Nephron progenitor cell (in vitro differentiated cells): ENCODE data around the gene TIPARP.

Source experiments
- DNase-seq: peaks from one replicate; pipeline ENCODE4 v3.0.0; 2021
- H3K27ac Mint-ChIP-seq: 2 replicates; pipeline ENCODE4 v1.8.0; 2021; ENCODE audit warnings: mild to moderate bottlenecking, moderate library complexity, mixed read lengths
- H3K27me3 Mint-ChIP-seq: 2 replicates; pipeline ENCODE4 v1.8.0; 2021; ENCODE audit warnings: mild to moderate bottlenecking, low read depth, mixed read lengths; ENCODE audit not compliant: poor library complexity
- H3K36me3 Mint-ChIP-seq: 2 replicates; pipeline ENCODE4 v1.8.0; 2021; ENCODE audit warnings: low read depth, mixed read lengths
- H3K4me1 Mint-ChIP-seq: 2 replicates; pipeline ENCODE4 v1.8.0; 2021; ENCODE audit warnings: mixed read lengths
- H3K4me3 Mint-ChIP-seq: 2 replicates; pipeline ENCODE4 v1.8.0; 2021; ENCODE audit warnings: mild to moderate bottlenecking, moderate library complexity, mixed read lengths
- H3K9me3 Mint-ChIP-seq: 2 replicates; pipeline ENCODE4 v1.8.0; 2021; ENCODE audit warnings: mild to moderate bottlenecking, moderate library complexity, mixed read lengths
- CTCF ChIP-seq: fragments of 200-600 bp; sonication (generic); IDR thresholded peaks from 2 replicates; pipeline ENCODE4 v1.5.0; 2021; ENCODE audit warnings: antibody characterized with exemption

The TIPARP gene

GRCh38 chr3:156630773-156631093 lies 43.7 kb upstream of the TIPARP start:
- peaks cover 42% of the 10 kb centered on the region for H3K4me1 Mint-ChIP-seq
- DNase-seq: no peak
- H3K9me3 Mint-ChIP-seq: no peaks in the 10 kb centered on the region
- peak overlapping the region; percentile 87 for H3K27ac Mint-ChIP-seq
- H3K4me3 Mint-ChIP-seq: no peak overlapping the region
- TF ChIP-seq CTCF: no peak
- H3K36me3 Mint-ChIP-seq: no peaks in the 10 kb centered on the region
- H3K27me3 Mint-ChIP-seq: no peaks in the 10 kb centered on the region

- Mint-ChIP-seq H3K9me3 (no peaks in the 10 kb centered on the region), H3K36me3 (no peaks in the 10 kb centered on the region), H3K4me3 (no peak overlapping the region), H3K27me3 (no peaks in the 10 kb centered on the region), H3K4me1 (peaks cover 42% of the 10 kb centered on the region), H3K27ac (peak overlapping the region; percentile 87)
- no peak for DNase-seq
- no peak for TF ChIP-seq CTCF
These were observed 43.1 kb upstream of the TIPARP start for GRCh38 chr3:156631323-156631722.

- H3K36me3 Mint-ChIP-seq: no peaks in the 10 kb centered on the region
- H3K4me3 Mint-ChIP-seq: no peak overlapping the region
- H3K27ac Mint-ChIP-seq: no peak overlapping the region
- peaks cover 38% of the 10 kb centered on the region for H3K4me1 Mint-ChIP-seq
- no peak for DNase-seq
- H3K9me3 Mint-ChIP-seq: no peaks in the 10 kb centered on the region
- TF ChIP-seq CTCF: no peak
- no peaks in the 10 kb centered on the region for H3K27me3 Mint-ChIP-seq
These were observed 41.8 kb upstream of the TIPARP start for GRCh38 chr3:156632601-156633000.

DNA sequence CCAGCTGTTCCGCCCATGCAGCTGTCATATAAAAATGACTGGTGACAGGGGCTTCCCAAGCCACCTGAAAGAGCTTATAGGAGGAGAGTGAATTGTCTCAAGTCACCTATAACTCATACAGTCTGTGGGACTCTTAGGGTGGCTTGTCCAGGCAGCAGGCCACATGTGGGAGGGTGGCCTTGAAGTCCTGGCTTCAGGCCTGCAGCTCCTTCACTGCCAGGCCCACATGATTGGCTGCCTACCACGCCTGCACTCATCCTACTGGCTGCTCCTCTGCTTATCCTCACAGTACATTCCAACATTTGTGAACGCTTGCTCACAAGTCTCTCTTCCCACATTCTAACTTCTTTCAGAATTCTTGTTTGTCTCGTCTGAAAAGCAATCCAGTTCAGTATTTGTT lies 41.1 kb upstream of the TIPARP start:
- no peak for DNase-seq
- no peak overlapping the region for H3K4me3 Mint-ChIP-seq
- no peaks in the 10 kb centered on the region for H3K27me3 Mint-ChIP-seq
- no peak overlapping the region for H3K27ac Mint-ChIP-seq
- no peaks in the 10 kb centered on the region for H3K9me3 Mint-ChIP-seq
- TF ChIP-seq CTCF: no peak
- H3K4me1 Mint-ChIP-seq: peaks cover 30% of the 10 kb centered on the region
- H3K36me3 Mint-ChIP-seq: no peaks in the 10 kb centered on the region

DNA sequence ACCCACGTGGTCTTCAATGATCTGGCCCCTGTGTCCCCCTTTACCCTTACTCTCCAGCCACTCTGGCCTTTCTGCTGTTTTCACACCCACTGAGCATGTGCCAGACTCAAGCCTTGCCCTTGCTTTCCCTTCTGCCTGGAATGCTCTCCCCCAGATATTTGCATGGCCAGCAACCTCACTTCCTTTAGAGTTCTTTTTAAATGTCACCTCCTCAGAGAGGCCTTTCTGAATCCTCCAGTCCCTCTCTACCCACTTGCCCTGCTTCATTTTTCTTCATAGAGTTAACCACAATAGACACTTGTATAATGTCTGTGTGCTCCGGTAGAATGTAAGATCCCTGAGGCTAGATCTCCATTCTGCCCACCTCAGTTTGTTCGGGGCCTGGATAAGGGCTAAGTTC lies 39.4 kb upstream of the TIPARP start:
- Mint-ChIP-seq H3K4me3 (no peak overlapping the region), H3K9me3 (no peaks in the 10 kb centered on the region), H3K27me3 (no peaks in the 10 kb centered on the region), H3K27ac (no peak overlapping the region), H3K4me1 (peaks cover 18% of the 10 kb centered on the region), H3K36me3 (no peaks in the 10 kb centered on the region)
- TF ChIP-seq CTCF: no peak
- DNase-seq: no peak

DNA sequence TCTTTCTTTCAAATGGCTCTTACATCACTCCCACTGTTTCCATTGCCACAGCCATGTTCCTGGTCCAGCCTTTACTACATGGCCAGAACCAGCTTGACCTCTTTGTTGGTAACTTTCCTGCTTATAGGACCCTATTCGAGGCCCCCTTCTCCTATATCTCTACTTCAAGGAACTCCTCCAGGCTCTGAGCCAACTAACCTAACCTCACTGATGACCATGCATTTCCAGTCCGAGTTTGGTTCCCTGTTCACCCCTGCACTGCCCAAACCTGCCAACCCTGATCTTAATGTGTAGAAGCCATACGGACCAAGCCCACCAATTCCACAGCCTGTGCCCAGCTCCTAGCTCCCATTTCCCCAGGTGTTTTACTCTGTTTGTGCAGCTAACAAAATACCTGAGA lies 38.4 kb upstream of the TIPARP start:
- H3K4me1 Mint-ChIP-seq: peaks cover 9% of the 10 kb centered on the region
- no peaks in the 10 kb centered on the region for H3K27me3 Mint-ChIP-seq
- H3K9me3 Mint-ChIP-seq: no peaks in the 10 kb centered on the region
- no peak for DNase-seq
- no peak overlapping the region for H3K27ac Mint-ChIP-seq
- TF ChIP-seq CTCF: no peak
- no peak overlapping the region for H3K4me3 Mint-ChIP-seq
- no peaks in the 10 kb centered on the region for H3K36me3 Mint-ChIP-seq
